Progenitor cell of endocrine pancreas (in vitro differentiated cells): ENCODE measurements around the gene MYOC. TPM values are rescaled to one million over a fixed set of nuclear protein-coding genes. Genes with fewer than 3 reads are reported as not detected.

Experiments
- DNase-seq: peaks from one replicate; pipeline ENCODE4 v3.0.0; 2021; ENCODE audit warnings: low spot score; ENCODE audit not compliant: unreplicated experiment
- H3K27ac Mint-ChIP-seq: 2 replicates; pipeline ENCODE4 v1.8.0; 2021; ENCODE audit warnings: mild to moderate bottlenecking, moderate library complexity, mixed read lengths
- H3K27me3 Mint-ChIP-seq: 2 replicates; pipeline ENCODE4 v1.8.0; 2021; ENCODE audit warnings: mixed read lengths
- H3K36me3 Mint-ChIP-seq: 2 replicates; pipeline ENCODE4 v1.8.0; 2022; ENCODE audit warnings: mixed read lengths; ENCODE audit not compliant: insufficient read depth
- H3K4me1 Mint-ChIP-seq: 2 replicates; pipeline ENCODE4 v1.8.0; 2021; ENCODE audit warnings: low read depth, mixed read lengths
- H3K4me3 Mint-ChIP-seq: 2 replicates; pipeline ENCODE4 v1.8.0; 2021; ENCODE audit warnings: low read depth, mild to moderate bottlenecking, moderate library complexity, mixed read lengths
- H3K9me3 Mint-ChIP-seq: 2 replicates; pipeline ENCODE4 v1.8.0; 2021; ENCODE audit warnings: low read depth, mixed read lengths
- total RNA-seq: library from RNA; stranded (reverse); gene quantifications from 2 replicates; pipeline ENCODE4 v1.2.1, GENCODE V29; 2021
- TF ChIP-seq, protein P1 (sequence below): fragments of 200-600 bp; sonication (generic); IDR thresholded peaks from one replicate; pipeline ENCODE4 v1.5.0; 2021; ENCODE audit warnings: antibody characterized with exemption, mild to moderate bottlenecking; ENCODE audit not compliant: unreplicated experiment

MYOC gene
- total RNA-seq, 1 donor from 2014 or later, result not detected

DNA sequence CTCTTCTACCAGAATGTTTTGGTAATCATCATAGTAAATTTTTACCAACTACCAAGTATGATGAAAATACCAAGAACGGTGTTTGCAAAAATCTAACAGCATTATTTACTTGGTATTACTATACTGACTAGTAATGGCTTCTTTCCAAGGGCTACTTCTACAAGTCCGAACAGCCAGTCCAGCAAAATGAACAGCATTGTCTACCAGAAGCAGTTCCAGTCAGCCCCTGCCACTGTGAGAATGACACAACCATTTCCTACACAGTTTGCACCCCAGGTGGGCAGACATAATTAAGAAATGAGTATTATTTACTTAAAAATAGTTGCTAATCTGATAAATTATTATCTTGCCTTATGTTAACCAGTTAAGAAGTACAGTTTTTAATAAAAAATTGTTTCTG is 64.3 kb downstream of the MYOC start:
- H3K27ac Mint-ChIP-seq, result no peak overlapping the region
- no peak for DNase-seq
- H3K4me3 Mint-ChIP-seq, result no peak overlapping the region
- H3K9me3 Mint-ChIP-seq, result no peaks in the 10 kb centered on the region
- H3K27me3 Mint-ChIP-seq, result no peaks in the 10 kb centered on the region
- H3K4me1 Mint-ChIP-seq, result peaks cover 8% of the 10 kb centered on the region
- peaks cover 45% of the 10 kb centered on the region for H3K36me3 Mint-ChIP-seq
- TF ChIP-seq, protein P1, sequence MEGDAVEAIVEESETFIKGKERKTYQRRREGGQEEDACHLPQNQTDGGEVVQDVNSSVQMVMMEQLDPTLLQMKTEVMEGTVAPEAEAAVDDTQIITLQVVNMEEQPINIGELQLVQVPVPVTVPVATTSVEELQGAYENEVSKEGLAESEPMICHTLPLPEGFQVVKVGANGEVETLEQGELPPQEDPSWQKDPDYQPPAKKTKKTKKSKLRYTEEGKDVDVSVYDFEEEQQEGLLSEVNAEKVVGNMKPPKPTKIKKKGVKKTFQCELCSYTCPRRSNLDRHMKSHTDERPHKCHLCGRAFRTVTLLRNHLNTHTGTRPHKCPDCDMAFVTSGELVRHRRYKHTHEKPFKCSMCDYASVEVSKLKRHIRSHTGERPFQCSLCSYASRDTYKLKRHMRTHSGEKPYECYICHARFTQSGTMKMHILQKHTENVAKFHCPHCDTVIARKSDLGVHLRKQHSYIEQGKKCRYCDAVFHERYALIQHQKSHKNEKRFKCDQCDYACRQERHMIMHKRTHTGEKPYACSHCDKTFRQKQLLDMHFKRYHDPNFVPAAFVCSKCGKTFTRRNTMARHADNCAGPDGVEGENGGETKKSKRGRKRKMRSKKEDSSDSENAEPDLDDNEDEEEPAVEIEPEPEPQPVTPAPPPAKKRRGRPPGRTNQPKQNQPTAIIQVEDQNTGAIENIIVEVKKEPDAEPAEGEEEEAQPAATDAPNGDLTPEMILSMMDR, result no peak

- no peaks in the 10 kb centered on the region for H3K27me3 Mint-ChIP-seq
- peaks cover 37% of the 10 kb centered on the region for H3K36me3 Mint-ChIP-seq
- no peak for DNase-seq
- peaks cover 8% of the 10 kb centered on the region for H3K4me1 Mint-ChIP-seq
- TF ChIP-seq, protein P1, result no peak
- H3K27ac Mint-ChIP-seq, result no peak overlapping the region
- H3K4me3 Mint-ChIP-seq, result no peak overlapping the region
- no peaks in the 10 kb centered on the region for H3K9me3 Mint-ChIP-seq
These were observed 66.8 kb downstream of the MYOC start for GRCh38 chr1:171585715-171586114.

Other genes with a start within 250 kb of the MYOC start
- gene PRRC2C, start 167.2 kb downstream of the MYOC start, total RNA-seq, result 210 and 213 TPM in 2 replicates
- gene MYOCOS, start 30.4 kb downstream of the MYOC start, total RNA-seq, result not detected in 2 replicates
- gene VAMP4, start 89.4 kb upstream of the MYOC start, total RNA-seq, result 8.9 and 10.1 TPM in 2 replicates
- 30.8 and 32.7 TPM in 2 replicates for gene METTL13, start 129.0 kb upstream of the MYOC start, total RNA-seq
- gene DNM3, start 188.8 kb upstream of the MYOC start, total RNA-seq, result 0.48 and 1.1 TPM in 2 replicates